Suppressor macrophage treated with lipopolysaccharide for 4 hours (primary cell): ENCODE results near the gene HPN.
A peak's percentile ranks its signal among the peaks of the same experiment; 100 is the strongest.
"Not testable (repeated sequence)": the region's sequence is repeated elsewhere in the genome, so short reads cannot be mapped to it uniquely, and the experiment has no call there.

ENCODE experiments used
- DNase-seq: peaks from one replicate; pipeline ENCODE4 v3.0.0-alpha.2; 2020

The HPN gene

DNA sequence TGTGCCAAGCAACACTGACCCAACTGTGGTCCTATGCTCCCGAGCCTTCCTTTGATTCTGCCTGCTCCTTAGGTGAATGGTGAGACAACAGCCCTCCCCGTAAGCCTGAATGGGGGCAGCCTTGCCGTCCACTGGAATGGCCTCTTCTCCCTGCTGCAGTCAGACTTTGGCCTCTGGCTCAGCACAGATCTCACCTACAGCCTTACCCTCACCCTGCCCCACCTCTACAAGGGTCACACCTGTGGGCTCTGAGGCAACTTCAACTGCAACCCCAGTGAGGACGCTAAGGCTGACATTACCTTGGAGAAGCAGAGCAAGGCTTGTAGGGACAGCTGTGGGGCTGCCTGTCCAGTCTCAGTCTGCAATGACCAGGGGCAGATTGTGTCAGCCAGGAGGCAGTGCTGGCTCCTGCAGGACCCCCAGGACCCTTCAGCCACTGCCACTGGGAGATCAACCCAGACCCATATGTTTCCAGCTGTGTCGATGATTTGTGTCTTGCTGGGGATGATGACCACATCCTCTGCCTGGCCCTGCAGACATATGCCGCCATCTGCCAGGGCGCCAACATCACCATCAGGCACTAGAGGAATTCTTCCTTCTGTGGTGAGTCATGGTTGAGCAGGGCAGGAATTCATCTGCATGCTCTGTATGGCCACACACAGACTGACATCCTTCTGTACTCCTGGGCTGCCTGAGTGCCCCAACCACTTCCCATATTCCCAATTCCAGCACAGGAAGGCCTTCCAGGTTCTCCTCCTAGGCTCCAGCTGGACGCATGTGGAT is 46.8 kb downstream of the HPN start:
- DNase-seq: no peak

DNA sequence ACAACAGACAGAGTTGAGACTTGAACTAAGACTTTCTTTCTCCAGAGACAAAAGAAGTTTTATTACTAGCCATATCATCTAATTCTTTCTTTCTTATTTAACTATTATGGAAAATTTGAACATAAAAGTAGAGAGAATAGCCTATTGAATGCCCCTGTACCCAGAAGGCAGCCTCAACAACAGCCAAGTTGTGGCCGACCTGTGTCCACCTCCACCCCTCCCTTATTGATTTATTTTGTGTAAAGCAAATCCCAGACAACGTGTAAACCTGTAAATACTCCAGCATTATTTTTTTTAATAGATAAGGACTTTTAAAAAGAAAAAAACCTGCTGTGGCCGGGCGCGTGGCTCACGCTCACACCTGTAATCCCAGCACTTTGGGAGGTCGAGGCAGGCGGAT is 48.0 kb downstream of the HPN start:
- DNase-seq: no peak

DNA sequence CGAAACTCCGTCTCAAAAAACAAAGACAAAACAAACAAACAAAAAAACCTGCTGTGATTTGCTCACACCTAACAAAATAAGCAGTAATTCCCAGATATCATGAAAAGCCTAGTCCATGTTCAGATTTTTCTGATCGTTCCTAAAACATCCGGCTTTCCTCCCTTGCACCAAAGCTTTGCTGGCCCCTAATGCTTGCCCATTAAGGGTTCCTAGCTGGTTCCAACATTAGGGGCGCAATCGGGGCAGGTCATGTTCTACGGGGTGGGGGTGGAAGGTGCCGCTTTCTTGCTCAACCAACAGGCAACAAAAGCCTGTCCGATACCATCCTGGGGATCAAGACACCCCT is 48.6 kb downstream of the HPN start:
- no peak for DNase-seq

DNA sequence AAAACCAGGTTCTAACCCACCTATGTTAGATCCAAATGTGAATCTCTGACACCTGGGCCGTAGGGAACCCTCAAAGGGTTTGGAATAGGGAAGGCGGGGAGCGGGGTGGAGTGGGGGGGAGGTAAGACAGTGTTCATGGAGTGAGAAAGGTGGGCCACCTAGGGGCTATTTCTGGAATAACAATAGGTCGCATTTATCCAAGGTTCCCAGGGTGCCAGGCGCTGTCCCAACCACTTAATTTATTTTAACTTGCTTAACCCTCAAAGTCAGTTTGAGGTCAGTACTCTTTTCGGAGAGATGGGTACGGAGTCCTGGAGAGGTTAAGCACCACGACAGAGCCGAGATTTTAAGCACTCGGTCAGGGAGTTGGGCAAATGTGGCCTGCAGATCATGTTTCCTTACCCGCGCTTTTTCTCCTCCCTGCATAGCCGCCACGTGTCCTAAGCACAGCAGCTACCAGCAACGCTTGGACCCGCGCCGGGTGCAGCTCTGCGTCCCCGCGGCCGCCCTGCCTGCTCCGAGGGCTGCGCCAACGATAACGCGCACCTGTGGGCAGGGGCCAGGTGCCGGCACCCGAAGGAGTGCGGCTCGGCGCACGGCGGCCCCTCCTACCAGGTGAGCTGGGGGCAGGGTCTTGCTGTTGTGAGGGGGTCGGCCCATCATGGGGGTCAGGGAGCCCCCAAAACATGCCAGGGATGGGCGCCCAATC is 49.1 kb downstream of the HPN start:
- DNase-seq: peak; percentile 64

DNA sequence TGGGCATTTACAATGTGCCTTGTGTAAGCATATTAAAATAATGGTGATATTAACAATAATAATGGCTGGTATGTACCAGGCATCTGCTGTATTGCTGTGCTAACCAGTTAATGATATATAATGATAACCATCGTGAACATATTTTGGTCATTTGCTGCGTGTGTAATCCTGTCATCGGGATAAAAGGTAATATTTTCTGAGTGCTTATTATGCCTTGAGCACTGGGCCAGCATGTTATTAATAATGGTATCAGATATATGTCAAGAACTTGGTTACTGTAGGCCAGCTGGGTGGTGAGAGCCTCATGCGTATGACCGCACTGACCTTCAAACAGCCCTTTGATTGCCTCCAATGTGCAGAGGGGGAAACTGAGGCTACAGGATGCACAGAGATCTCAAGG is 51.9 kb downstream of the HPN start:
- DNase-seq: no peak

DNA sequence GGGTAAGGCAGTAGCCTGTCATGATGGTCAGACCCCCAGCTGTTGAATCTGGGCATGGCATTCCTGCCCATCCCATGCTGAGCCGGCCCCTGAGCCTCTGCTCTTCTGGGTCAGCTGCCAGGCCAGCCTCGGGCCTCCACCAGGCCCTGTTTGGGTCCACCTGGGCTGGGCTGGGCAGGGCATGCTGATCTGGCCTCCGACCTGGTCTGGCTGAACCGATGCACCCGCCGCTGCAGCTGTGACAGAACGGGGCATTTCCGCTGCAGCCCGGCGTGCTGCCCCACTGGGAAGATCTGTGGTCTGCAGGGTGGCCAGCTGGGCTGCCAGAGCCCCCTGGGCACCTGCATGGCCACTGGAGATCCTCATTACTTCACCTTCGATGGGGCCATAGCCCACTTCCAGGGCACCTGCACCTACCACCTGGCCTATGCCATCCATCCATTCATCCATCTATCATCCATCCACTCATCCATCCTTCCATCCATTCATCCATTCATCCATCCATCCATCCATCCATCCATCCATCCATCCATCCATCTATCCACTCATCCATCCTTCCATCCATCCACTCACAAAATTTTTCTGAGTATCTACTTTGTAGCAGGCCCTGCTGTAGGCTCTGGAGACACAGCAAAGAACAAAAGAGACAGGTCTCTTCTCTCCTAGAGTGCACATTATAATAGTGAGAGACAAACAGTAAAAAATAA is 52.6 kb downstream of the HPN start:
- DNase-seq: no peak

DNA sequence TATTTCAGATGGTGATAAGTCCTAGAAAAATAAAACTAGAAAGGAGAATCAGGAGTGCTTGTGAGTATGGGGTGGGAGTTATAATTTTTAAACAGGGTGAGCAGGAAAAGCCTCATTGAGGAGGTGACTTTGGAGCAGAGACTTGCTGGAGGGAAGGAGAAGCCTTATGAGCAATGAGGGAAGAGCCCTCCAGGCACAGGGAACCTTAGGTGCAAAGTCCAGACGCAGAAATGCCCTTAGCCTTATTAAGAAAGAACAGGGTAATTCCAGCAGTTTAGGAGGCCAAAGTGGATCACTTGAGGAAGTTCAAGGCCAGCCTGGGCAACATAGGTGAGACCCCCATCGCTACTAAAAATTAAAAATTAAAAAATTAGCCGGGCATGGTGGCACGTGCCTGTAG is 53.1 kb downstream of the HPN start:
- DNase-seq: no peak

DNA sequence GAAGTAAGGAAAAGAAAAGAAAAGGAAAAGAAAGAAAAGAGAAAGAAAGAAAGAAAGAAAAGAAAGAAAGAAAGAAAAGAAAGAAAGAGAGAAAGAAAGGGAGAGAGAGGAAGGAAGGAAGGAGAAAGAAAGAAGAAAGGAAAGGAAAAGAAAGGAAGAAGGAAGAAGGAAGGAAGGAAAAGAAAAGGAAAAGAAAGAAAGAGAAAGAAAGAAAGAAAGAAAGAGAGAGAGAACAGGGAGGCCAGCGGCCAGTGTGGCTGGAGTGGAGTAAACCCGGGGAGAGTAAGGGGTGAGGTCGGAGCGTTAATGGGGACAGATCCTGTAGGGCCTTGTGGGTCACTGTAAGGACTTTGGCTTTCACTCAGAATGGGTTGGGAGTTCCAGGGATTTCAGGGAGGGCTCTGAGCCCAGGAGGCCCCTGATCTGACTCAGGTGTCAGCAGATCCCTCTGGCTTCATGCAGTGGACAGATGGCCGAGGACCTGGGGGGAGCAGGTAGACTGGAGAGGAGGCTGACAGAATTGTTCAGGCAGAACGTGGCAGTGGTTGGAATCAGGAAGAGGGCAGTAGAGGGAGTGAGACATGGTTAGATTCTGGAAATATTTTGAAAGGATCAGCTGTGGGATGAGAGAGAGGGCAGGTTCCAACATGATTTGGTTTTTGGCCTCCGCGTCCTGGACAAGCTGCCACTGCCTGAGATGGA is 54.3 kb downstream of the HPN start:
- DNase-seq: no peak

DNA sequence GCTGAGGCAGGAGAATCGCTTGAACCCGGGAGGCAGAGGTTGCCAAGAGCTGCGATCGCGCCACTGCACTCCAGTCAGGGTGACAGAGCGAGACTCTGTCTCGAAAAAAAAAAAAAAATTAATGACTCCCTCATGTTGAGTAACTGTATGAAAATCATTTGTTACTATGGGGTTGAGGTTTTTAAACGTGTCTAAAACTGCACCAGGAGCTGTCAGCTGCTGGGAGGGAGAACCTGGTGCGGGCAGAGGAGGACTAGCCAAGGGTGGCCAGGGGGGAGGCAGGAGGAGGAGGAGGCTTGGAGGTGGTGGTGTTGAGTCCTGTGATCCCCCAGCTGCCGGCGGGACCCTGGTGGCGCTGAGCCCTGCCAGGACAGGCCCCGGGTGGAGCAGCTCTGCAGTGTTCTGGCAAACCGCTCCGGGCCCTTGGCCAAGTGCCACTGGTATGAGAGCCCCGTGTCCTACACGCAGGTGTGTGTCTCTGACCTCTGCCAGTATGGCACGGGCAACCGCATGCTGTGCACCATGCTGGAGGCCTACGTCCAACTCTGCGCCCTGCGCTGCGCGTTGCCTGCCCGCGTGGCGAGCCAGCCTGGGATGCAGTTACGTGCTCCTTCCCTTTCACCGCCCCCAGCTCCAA is 57.0 kb downstream of the HPN start:
- no peak for DNase-seq

DNA sequence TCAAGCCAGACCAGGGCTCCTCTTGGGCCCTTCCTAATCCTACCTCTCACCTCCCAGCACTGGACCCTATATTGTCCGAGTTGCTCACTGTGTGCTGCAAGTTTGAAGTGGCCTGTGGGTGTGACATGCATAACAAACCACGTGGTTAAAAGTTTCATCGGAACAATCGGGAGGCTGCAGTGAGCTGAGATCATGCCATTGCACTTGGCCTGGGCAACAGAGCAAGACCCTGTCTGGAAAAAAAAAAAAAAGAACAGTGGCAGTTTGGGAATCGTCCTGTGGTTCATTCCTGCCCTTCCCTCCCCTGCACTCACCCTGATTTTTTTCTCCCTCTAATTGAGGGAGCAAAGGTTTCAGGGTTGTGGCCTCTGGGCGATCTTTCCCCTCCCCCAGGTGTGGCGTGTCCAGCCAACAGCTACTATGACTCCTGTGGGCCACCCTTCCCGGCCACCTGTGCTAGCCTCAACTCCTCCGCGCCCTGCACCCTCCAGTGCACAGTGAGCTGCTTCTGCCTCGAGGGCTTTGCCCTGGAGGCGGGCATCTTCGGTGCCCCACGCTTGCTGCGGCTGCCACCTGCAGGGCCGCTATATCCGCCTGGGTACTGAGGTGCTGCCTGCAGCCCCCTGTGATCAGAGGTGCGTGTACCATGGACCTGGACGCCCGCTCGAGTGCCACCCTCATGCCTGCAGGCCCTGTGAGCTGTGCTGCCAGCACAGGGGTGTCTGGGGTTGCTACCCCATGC is 57.8 kb downstream of the HPN start:
- DNase-seq: no peak

DNA sequence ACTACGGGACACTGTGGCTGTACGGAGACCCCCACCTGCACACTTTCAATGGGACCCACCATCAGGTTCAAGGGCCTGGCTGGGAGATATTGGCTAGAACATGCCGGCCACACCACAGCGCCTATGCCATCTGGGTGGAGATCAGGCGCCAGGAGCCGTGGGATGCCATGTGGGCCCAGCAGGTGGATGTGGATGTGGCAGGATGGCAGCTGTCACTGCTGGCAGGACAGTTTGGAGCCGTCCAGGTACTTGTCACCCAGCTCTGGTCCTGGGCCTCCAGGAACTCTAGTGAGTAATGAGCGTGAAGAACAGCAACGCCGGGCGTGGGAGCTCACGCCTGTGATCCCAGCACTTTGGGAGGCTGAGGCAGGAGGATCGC is 58.4 kb downstream of the HPN start:
- no peak for DNase-seq

DNA sequence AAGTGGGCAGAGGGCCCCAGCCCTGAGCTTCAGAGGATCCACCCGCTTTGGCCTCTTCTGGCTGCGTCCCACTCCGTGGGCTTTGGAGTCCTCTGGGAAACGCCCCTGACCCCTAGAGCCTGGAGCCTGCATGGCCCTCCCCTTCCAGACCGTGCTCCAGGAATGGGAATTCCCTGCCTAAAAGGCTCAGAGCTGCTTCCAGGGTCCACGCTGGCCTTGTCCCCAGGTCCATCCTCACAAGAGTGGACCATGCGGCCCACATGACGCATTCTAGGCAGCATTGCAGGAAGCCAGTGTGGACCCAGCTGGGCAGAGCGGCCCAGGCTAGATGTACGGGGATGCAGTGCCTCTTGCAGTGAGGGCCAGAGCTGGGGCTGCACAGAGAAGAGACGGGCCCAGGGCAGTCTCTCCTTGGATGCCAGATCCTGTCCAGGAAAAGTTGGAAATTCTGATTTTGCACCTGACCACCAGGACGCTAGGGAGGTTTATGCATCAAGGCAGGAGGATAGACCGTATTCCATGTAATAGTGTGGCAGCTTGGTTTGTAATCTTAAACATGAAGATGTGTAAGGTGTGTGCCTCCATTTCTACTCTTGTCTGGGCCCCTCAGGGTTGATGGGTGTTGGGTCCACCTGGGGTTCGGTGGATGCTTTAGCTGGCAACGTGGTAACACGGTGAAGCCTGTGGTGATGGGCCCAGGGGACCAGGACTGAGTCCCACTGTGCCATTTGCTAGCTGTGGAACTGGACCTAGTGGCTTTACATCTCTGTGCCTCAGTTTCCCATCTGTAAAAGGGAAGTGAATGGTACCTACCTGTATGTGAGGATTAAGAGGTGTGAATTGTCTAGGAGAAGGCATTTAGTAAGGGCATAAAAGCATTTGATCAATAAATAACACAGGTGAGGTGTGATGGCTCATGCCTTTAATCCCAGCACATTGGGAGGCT is 59.3 kb downstream of the HPN start:
- DNase-seq: no peak

DNA sequence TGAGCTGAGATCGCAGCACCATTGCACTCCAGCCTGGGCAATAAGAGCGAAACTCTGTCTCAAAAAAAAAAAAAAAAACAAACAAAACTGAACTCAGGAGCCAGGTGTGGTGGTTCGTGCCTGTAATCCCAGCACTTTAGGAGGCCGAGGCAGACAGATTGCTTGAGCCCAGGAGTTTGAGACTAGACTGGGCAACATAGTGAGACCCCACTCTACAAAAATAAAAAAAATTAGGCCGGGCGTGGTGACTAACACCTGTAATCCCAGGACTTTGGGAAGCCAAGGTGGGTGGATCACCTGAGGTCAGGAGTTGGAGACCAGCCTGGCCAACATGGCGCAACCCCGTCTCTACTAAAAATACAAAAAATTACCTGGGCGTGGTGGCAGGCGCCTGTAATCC is 60.4 kb downstream of the HPN start:
- DNase-seq: not testable (repeated sequence)

DNA sequence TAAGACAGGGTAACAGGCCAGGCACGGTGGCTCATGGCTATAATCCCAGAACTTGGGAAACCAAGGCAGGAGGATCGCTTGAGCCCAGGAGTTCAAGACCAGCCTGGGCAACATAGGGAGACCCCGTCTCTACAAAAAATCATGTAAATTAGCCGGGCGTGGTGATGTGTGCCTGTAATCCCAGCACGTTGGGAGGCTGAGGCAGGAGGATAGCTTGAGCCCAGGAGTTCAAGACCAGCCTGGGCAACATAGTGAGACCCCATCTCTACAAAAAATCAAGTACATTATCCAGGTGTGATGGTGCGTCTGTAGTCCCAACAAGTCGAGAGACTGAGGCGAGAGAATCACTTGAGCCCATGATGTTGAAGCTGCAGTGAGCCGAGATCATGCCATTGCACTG is 62.1 kb downstream of the HPN start:
- not testable (repeated sequence) for DNase-seq

DNA sequence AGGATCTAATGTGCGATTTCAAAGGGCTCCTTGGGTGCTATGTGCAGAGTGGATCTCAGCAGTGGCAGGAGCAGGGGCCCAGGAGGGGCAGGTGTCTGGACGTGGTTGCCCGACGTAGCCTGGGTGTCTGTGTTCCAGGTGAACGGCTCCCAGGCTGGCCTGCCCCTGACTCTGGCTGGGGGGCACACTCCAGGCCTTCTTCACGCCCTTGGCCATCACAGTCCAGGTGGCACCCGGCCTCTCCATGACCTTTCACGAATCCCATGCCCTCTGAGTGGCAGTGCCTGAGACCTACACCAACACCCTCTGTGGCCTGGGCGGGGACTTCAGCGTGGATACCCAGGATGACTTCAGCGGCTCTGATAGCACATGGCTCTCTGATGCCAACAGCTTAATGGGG is 62.8 kb downstream of the HPN start:
- DNase-seq: no peak

DNA sequence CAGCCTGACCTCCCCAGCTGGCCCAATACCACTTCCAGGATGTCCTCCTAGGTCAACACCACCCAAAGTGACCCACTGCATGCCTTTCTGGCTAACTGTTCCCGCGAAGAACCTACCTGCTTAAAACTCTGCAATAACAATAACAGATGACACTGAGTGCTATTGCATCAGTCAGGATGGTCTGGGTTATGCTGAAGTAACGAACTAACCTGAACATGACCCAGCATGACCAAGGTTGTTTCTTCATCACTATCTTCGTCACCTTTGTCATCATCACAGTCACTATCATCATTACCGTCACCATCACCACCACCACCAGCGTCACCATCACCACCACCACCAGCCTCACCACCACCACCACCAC is 63.5 kb downstream of the HPN start:
- DNase-seq: no peak

DNA sequence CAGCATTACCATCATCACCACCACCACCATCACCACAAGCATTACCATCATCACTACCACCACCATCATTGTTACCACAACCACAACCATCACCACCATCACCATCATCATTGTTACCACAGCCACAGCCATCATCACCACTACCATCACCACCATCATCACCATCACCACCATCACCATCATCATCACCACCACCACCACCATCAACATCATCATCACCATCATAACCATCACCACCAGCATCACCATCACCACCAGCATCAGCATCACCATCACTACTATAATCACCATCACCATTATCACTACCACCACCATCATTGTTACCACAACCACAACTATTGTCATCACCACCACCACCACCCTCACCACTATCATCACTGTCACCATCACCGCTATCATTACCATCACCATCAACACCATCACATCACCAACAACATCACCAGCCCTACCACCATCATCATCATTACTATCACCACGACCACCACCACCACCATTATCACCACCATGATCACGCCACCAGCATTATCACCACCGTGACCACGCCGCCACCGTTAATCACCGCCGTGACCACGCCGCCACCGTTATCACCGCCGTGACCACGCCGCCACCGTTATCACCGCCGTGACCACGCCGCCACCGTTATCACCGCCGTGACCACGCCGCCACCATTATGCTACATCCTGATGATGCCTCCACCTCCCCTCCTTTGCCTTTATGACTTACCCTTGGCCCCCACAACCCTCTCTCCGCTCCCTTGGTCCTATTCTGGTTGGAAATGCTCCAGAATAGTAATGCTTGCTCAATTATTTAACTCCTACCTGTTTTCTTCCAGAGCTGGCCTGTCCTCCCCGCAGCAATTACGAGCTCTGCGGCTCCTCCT is 64.1 kb downstream of the HPN start:
- no peak for DNase-seq

DNA sequence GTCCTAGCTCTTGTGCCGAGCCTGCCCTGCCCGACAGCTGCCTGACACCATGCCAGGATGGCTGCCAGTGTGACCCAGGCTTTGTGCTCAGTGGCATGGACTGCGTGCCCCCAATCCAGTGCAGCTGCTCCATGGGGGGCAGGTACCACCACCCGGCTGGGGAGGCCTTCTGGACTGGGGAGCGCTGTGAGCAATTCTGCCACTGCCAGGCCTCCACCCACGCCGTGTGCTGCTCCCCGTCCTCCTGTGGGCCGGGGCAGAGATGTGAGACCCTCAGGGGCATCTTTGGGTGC is 64.7 kb downstream of the HPN start:
- DNase-seq: no peak

DNA sequence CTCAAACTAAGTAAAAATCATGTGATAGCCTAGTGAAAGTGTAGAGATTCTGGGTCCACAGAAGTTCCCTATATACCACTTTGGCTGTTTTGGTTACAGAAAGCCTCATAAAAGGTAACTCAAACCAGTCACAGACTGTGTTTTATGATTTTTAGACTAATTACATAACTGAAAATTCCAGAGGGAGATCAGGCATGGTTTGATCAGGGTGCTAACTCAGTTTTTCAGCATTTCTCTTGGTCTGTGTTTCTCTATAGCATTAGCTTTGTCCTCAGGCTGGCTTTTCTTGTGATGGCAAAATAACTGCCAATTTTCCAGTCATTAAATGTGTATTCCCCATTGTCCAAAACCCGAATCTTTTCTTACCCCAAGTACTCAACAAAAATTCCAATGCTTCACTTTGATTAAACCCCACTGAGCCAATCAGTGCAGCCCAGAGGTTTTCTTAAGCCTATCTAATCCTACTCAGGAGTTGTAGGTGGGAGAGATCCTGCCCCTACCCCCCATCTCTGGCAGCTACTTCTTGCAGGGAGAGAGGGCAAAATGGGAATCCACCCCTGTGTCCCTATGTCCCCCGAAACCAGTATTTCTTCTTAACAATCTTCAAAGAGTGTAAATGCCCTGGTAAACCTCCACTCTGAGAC is 65.5 kb downstream of the HPN start:
- DNase-seq: no peak

DNA sequence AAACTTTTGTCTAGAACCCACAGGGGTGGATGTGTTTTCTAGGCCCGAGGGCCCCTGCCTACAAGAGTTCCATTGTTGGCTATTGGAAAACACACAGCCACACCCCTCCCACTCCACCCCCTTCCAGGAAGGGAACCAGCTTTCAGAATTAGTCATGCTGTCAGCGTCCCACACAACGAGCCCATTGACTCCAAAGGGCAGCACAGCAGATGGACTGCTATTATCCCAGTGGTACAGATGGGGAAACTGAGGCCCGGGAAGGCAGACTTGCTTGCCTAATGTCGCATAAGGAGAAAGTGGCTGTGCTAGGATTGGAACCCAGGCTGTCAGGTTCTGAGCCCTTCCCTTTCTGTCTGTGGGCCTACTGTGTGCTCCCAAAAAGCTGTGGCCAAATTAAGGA is 66.0 kb downstream of the HPN start:
- peak; percentile 64 for DNase-seq
